Kidney capillary endothelial cell (primary cell): Measurements from ENCODE around the gene SIGMAR1.

Experiments used
- DNase-seq: peaks from one replicate; pipeline ENCODE4 v3.0.0-alpha.2; 2018; ENCODE audit warnings: low spot score

Gene SIGMAR1

DNA sequence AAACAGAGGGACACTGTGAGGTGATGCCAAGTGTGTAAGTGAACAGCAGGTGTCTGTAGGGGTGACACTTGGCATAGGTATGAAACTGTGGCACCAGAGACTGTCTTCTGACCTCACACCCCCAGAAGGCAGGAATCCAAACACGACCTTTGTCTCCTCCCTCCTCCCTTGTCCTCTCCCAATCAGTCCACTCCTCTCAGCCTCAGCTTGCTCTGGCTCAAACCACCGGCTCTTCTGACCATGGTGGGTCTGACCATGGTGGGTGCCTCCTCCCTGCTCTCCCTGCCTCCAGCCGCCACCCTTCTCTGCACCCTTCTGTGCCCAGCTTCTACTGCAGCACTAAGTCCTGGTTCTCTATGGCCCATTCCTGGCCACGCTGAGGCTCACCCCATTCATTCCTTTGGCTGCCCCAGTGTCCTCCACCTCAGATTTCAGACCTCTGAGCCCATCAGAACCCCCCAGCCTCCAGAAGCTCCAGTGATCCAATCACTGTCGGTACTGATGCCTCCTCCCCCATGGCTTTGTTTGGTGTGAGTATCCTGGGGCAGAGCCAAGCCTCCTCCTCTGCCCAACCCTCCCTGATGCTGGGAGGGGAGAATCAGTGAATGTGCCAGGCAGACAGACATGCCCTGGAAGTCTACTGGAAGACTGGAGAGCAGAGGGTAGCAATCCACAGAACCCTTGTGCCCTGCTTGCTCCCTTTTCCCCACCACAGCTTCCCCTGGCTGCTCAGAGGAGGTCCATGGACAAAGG, 7.0 kb downstream of the SIGMAR1 start:
- DNase-seq, result no peak

GRCh38 chr9:34629491-34629808, 8.1 kb downstream of the SIGMAR1 start:
- no peak for DNase-seq

GRCh38 chr9:34628656-34629490, 8.7 kb downstream of the SIGMAR1 start, which contains the start of gene ARID3C:
ARID3C (minus strand) TSS chr9:34629066; CDS start chr9:34628014, 1,052 bp downstream.
- DNase-seq, result no peak

- no peak for DNase-seq
These were observed 9.6 kb downstream of the SIGMAR1 start for GRCh38 chr9:34627716-34628655.

GRCh38 chr9:34625186-34625486, 12.5 kb downstream of the SIGMAR1 start:
- DNase-seq, result no peak

GRCh38 chr9:34624475-34625185, 13.0 kb downstream of the SIGMAR1 start:
- no peak for DNase-seq

DNA sequence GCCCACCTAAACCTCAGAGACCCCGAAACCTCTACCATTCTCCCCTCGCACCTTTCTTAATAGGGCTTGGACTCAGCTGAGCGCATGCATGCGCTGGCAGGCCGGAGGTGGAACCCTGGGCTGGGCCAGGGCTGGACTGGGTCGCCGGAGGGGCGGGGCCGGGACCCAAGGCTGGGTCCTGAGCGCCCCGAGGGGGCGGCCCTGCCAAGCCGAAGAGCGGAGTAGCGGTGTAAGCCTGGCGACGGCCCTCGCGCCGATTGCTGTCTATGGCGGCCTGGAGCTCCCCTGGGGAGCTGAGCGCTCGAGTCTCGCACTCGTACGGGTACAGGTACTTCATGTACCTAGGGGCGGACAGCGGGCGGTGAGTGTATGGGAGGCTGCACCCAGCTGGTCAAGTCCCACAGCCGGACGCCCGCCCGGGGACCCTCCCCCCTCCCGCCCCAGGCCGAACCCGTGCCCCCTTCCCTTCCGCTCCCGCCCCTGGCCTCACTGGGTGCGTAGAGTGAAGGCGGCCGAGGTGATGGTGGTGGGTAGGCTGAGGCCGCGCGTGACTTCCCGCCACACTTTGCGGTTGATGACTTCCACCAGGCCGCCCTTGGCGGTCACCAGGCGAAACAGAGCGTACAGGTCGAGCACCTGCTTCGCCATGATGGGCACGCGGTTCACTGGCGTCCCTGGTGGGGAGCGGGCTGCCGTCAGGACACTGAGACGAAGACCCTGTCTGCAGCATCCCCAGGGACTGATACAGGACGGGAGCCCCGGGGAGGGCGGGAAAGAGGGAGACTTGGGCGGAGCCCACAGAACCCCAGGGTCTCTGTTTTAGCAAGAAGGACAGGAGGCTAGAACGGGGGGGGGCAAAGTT, 14.0 kb downstream of the SIGMAR1 start:
- DNase-seq, result no peak

DNA sequence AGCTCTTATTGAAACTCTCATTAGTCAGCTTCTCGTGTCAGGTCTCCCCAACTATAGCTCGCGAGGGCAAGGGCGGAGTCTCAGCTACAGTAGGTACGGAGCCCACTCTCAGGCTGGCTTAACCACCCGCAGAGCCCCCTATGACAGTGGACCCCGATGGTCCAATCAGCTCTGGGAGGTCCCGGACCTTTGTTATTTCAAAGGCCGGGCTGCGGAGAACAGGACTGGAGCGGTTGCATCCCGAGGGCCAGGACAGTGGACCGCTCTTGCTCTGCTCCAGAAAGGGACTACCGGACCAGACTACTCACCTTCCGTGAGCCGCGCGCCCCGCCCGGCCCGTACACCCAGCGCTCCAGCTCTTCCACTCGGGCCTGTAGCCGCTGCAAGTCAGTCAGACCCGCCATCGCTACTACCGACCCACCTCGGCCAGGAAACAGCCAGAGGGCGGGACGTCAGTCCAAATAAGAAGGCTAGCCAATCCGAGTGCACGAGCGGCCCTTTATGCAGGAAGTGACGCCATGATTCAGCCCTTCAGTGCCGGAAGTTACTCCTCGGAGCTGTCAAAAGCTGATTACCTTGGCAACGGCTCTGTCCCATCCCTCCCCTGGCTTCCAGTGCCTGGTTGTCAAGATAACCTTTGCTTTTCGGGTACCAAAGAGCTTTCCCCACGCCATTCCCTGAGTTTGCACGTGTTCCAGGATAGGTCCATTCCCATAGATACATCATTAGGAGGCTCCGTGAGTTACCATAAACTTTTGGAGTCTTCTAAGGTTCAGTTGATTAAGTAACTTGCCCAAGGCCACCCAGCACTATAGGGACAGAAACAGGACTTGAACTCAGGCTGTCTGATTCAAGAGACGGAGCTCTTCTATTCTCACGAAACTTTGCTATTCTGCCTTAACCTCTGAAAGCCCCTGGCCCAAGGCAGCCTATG, 17.3 kb downstream of the SIGMAR1 start, which contains the start of gene DCTN3:
Gene DCTN3 (minus strand): TSS at position 435 of the 934 bp plus-strand sequence. CDS start 31 bp downstream, at position 404.
- DNase-seq, result peak; percentile 97

- no peak for DNase-seq
These were observed 22.5 kb downstream of the SIGMAR1 start for GRCh38 chr9:34615132-34615531.

DNA sequence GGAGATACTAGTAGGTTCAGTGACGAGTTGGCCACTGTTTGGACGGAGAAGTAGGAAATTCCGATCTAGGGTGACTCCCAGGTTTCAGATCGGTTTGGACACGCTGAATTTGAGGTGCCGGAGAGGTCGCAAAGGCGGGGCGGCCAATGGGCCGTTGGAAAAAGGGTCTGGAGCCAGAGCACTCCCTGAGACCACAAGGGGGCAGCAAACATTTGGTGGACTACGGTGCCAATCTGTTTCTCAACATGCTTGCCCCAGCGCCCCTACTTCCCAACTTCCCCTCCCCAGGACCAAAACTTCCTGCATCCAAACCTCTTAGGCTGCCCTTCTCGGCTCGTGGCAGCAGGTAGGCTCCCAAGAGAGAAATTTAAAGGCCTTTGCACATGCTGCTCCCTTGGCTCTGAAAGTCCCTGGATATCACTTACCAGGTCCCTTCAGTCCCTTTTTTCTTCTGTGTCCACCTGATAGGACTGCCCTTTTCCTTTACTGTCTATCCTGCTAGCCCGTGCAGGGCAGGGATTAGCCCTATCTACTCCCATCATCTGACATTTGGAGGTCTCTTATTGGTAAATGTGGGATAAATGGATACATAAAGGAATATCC, 24.7 kb downstream of the SIGMAR1 start:
- DNase-seq, result peak; percentile 63

DNA sequence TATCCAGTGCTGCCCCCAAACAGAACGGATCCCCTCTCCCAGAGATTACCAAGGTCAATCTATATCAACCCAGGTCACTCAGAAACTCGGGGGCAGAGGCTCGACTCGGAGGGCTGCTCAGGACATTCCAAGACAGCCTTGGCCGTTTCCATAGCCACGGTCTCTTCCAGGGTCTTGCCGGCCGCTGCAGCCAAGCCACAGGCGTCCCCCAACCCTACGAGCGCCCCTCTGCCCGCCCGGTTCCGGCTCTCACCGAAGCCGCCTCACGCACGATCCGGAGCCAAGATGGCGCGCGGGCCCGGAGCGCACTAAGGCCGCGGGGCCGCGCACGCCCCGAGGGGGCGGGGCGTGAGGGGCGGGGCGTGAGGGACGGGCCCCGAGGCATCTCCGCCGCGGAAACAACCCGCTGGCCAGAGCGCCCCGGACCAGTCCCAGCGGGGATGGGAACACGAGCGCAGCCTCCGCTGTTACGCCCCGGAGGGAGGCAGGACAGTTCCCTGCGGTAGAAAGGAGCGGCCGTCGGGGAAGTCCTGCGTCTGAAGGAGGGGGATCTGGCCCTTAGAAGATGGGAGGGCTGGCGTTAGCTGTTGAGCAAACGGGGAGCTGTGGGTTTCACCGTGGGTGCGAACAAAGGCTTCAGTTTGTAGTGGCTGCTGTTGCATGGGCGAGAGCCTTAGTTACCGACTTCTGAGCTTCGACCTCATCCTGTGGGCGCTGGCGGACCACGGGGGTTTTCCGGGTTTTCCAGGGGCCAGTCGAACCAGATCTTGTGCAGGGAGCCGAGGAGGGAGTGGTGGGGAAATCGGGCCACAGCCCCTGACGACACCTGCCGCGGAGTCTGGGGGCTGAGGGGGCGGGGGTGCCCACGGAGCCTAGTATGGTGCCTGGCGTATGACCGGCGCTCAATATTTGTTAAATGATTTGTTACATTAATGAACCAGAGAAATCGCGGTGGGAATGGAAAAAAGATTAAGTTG, 25.5 kb downstream of the SIGMAR1 start, which contains the start of gene RPP25L:
Gene RPP25L (minus strand): TSS at position 287 of the 977 bp plus-strand sequence. CDS start 801 bp downstream, outside the sequence.
- DNase-seq, result peak; percentile 70

DNA sequence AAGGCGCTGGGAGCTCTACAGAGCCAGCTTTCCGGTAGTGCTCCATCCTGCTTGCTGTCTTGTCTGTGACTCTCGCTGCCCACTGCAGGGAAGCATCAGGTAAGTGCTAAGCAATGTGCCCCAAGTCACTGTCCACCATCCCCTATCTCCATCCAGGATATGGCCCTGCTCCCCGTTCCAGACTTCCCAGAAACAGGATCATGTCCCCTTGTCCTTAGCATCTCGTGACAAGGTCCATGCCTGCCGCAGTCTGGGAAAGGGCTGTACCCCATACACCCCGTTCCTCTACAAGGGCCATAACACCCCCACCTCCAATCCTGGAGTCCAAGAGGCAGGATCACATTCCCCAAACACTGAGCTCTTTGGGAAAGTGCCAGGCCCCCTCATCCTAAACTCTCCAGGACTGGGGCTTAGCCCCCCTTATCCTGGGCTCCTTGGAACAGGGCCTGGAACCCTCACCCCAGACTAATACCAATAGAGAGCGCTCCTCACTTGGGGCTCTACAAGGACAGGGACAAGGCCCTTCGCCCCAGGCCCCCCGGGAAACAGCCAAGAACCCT, 26.3 kb downstream of the SIGMAR1 start:
- no peak for DNase-seq

- no peak for DNase-seq
These were observed 27.0 kb downstream of the SIGMAR1 start for GRCh38 chr9:34610434-34611206.

DNA sequence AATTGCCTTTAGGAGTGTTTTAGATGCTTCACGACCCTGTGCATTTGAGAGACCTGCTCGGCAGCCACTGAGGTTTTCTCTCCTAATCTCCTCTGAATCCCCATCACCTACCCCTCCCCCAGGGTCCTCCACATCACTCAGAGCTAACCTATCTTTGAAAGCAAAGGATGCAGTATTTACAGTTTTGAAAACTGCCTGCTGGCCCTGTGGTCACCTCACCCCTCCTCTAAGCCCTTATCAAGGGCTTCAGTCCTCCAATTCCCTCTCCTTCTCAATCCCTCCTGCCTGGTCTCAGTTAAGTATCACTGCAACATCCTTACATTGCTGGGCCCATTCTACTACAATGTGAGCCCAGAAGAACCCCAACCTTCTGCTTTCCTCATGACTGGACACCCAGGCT, 30.3 kb downstream of the SIGMAR1 start:
- DNase-seq, result no peak

- DNase-seq, result no peak
These were observed 30.7 kb downstream of the SIGMAR1 start for GRCh38 chr9:34606905-34607304.

- DNase-seq, result no peak
These were observed 31.4 kb downstream of the SIGMAR1 start for GRCh38 chr9:34606190-34606589.
